Cardiac muscle cell (in vitro differentiated cells and primary cell): ENCODE measurements around the gene STEAP3. TPM values are rescaled to one million over a fixed set of nuclear protein-coding genes. Genes with fewer than 3 reads are reported as not detected.
A peak's percentile ranks its signal among the peaks of the same experiment; 100 is the strongest.

Experiments used
- DNase-seq, 2 donors: peaks; one replicate each; pipeline versions ENCODE4 v3.0.0 to v3.0.0-alpha.2; 2010 to 2017; ENCODE audit warnings: low read depth in 1 of 2, low spot score in 1 of 2
- H3K27ac ChIP-seq: fragments of 200-600 bp; sonication (generic); 2 replicates; pipeline ENCODE4 v1.5.1; 2016
- H3K27me3 ChIP-seq: fragments of 200-600 bp; sonication (generic); 2 replicates; pipeline ENCODE4 v1.6.0; 2016; ENCODE audit warnings: control low read depth
- H3K36me3 ChIP-seq: fragments of 200-600 bp; sonication (generic); 2 replicates; pipeline ENCODE4 v1.5.1; 2016; ENCODE audit warnings: control low read depth
- H3K4me1 ChIP-seq: fragments of 200-600 bp; sonication (generic); 2 replicates; pipeline ENCODE4 v1.8.1; 2017; ENCODE audit warnings: low read depth, mild to moderate bottlenecking, mixed run types
- H3K4me3 ChIP-seq: fragments of 200-600 bp; sonication (generic); 2 replicates; pipeline ENCODE4 v1.5.1; 2016; ENCODE audit warnings: mild to moderate bottlenecking
- H3K9me3 ChIP-seq: fragments of 200-600 bp; sonication (generic); 2 replicates; pipeline ENCODE4 v1.5.1; 2017; ENCODE audit warnings: low read depth, mild to moderate bottlenecking, control low read depth
- polyA plus RNA-seq: library from polyadenylated mRNA; unstranded; fragments of >200 nt; fragmentation: Nextera tagmentation; extraction: Ambion mirVana; gene quantifications from 2 replicates; pipeline ENCODE4 v1.2.1, GENCODE V29; 2016
- total RNA-seq: library from RNA; depleted of rRNA; stranded (reverse); fragments of >200 nt; gene quantifications from 2 replicates; pipeline ENCODE4 v1.2.3, GENCODE V29; 2016
- TF ChIP-seq, protein P1 (sequence below): IDR thresholded peaks from 2 replicates; pipeline ENCODE4 v1.5.1; 2012; ENCODE audit warnings: low read depth, mild to moderate bottlenecking, low read length

Gene STEAP3
- total and polyA plus RNA-seq, 2 experiments from 2014 or later = 3.8 to 4.5 TPM

DNA sequence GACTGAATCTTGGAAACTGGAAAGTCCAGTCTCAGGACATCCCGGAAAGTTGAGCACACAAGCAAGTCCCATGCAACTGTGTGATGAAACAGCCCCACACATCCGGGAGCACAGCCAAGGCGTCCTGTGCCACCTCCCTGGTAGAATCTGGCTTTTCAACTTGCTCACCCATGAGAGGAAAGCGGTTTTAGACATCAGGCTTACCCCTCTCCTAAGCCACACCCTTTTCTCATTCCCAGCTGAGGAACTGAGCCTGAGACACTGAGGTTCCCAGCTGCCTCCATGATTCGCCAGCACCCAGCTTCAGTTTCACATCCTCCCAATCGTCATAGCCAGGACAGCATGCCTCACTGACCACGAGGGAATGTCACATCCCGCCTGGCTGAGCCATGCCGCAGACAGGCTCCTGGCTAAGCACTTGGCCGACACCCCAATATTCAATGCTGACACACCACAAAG is 60.3 kb downstream of the STEAP3 start:
- Histone ChIP-seq H3K4me1 (no peaks in the 10 kb centered on the region), H3K36me3 (no peaks in the 10 kb centered on the region), H3K9me3 (no peaks in the 10 kb centered on the region), H3K4me3 (no peak overlapping the region), H3K27me3 (no peaks in the 10 kb centered on the region), H3K27ac (no peak overlapping the region)
- DNase-seq = peak in 1 of 2 donors; percentile 61
- TF ChIP-seq, protein P1, sequence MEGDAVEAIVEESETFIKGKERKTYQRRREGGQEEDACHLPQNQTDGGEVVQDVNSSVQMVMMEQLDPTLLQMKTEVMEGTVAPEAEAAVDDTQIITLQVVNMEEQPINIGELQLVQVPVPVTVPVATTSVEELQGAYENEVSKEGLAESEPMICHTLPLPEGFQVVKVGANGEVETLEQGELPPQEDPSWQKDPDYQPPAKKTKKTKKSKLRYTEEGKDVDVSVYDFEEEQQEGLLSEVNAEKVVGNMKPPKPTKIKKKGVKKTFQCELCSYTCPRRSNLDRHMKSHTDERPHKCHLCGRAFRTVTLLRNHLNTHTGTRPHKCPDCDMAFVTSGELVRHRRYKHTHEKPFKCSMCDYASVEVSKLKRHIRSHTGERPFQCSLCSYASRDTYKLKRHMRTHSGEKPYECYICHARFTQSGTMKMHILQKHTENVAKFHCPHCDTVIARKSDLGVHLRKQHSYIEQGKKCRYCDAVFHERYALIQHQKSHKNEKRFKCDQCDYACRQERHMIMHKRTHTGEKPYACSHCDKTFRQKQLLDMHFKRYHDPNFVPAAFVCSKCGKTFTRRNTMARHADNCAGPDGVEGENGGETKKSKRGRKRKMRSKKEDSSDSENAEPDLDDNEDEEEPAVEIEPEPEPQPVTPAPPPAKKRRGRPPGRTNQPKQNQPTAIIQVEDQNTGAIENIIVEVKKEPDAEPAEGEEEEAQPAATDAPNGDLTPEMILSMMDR = no peak

DNA sequence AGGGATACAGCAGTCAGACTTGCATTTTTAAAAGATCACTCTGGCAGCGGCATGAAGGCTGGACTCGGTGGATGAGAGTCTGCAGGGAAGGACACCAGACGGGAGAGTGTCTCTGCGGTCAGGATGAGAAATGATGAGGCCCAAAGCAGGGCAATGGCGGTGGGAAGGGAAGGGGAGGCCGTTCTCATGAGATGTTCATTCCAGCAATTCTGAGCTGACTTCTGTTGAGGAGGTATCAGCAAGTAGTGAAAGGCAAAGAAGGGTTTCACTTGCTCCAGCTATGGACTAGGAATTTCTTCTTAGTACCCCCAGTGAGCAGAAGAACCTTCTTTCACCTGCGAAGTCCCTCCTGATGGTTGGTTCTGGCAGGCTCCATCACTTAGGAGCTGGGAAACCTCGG is 63.0 kb downstream of the STEAP3 start:
- Histone ChIP-seq H3K27me3 (peaks cover 7% of the 10 kb centered on the region), H3K4me1 (no peaks in the 10 kb centered on the region), H3K4me3 (no peak overlapping the region), H3K36me3 (no peaks in the 10 kb centered on the region), H3K9me3 (no peaks in the 10 kb centered on the region), H3K27ac (no peak overlapping the region)
- no peak for DNase-seq
- TF ChIP-seq, protein P1 = no peak

DNA sequence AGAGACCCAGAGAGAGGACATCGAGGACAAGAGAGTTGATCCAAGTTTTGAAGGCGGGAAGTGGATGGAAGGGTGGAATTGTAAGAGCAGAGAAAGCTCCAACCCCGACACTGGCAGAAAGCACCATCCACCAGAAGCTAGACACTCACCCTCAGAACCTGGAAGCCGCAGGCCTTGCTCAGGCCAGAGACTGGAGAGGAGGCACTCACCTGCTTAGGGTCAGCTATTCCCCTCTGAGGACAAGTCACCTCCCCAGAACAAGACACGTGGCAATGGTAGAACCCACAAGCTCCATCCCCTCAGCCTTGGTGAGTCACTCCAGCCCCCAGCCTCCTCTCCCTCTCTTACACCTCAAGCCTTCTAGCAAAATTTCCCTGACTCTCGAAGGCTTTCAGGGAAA is 64.9 kb downstream of the STEAP3 start:
- Histone ChIP-seq H3K9me3 (no peaks in the 10 kb centered on the region), H3K27me3 (peaks cover 19% of the 10 kb centered on the region), H3K36me3 (no peaks in the 10 kb centered on the region), H3K4me1 (no peaks in the 10 kb centered on the region), H3K27ac (no peak overlapping the region), H3K4me3 (no peak overlapping the region)
- DNase-seq = no peak
- TF ChIP-seq, protein P1 = no peak

DNA sequence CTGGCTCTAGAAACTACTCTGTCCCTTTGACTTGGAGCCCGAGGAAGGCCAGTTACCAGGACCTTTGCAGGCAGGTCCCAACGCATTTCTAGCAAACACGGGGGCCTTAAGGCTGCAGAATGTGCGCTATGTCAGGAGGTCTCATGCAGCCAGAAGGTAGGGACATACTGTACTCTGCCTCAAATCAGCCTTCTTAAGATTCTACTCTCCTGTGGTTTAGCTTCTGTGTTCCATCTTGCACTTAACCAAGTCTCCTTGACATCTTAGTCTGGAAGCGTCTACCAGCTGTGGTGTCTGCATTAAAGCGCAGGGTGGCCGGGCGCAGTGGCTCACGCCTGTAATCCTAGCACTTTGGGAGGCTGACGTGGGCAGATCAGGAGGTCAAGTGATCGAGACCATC is 65.5 kb downstream of the STEAP3 start:
- Histone ChIP-seq H3K9me3 (no peaks in the 10 kb centered on the region), H3K4me1 (no peaks in the 10 kb centered on the region)
- TF ChIP-seq, protein P1 = no peak

DNA sequence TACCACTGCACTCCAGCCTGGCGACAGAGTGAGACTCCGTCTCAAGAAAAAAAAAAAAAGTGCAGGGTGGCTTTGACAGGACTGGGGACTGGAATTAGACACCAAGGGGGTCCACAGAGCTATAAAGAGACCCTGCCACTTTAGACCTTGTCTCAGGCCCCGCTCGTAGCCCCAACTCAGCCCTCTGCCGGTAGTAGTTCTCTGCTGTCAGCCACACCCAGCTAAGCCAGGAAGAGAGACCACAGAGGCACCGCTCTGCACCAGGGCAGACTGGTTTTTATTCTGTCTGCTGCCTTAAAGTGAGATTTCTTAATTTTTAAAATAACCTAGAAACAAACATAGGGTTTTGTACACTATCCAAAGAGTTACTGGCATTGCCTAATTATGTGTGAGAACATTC is 66.0 kb downstream of the STEAP3 start:
- Histone ChIP-seq H3K27ac (no peak overlapping the region), H3K9me3 (no peaks in the 10 kb centered on the region), H3K27me3 (peaks cover 22% of the 10 kb centered on the region), H3K4me1 (no peaks in the 10 kb centered on the region), H3K4me3 (no peak overlapping the region), H3K36me3 (no peaks in the 10 kb centered on the region)
- DNase-seq = peak in 1 of 2 donors; percentile 6
- TF ChIP-seq, protein P1 = no peak

More for the DNA sequence above, 65.5 kb downstream of the STEAP3 start:
- H3K4me3 ChIP-seq = no peak overlapping the region
- no peak overlapping the region for H3K27ac ChIP-seq
- peaks cover 20% of the 10 kb centered on the region for H3K27me3 ChIP-seq
- DNase-seq = peak in 1 of 2 donors; percentile 78
- H3K36me3 ChIP-seq = no peaks in the 10 kb centered on the region
